Activated CD4-positive, alpha-beta T cell treated with anti-CD3 and anti-CD28 coated beads for 4 hours (primary cell): ENCODE results near the gene SLC5A10.
A peak's percentile ranks its signal among the peaks of the same experiment; 100 is the strongest.
"Not testable (repeated sequence)": the region's sequence is repeated elsewhere in the genome, so short reads cannot be mapped to it uniquely, and the experiment has no call there.

Experiments used
- DNase-seq, 2 donors: peaks; one replicate each; pipeline ENCODE4 v3.0.0-alpha.2; 2020

Gene SLC5A10

GRCh38 chr17:18948476-18949006 is 3.4 kb upstream of the SLC5A10 start:
- DNase-seq: no peak

DNA sequence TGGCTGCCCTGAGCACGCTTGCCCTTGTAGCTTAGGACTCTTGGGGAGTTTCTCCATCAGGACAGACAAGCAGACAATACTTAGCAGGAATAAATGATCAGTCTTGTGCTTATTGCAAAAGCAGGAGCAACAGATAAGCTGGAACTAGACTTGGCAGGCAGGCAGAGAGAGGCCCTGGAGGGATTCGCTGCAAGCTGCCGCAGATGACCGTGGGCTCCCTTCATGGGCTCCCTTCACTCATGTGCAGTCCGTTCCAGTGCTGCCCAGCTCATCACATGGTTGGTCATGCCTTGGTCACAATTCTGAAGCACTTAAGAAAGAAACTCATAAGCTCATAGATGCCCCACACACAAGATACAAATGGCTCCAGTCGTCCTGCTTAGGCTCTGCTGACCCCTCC is 2.4 kb upstream of the SLC5A10 start:
- no peak for DNase-seq

- DNase-seq: no peak
Observed at GRCh38 chr17:18950346-18950745, 1.6 kb upstream of the SLC5A10 start.

DNA sequence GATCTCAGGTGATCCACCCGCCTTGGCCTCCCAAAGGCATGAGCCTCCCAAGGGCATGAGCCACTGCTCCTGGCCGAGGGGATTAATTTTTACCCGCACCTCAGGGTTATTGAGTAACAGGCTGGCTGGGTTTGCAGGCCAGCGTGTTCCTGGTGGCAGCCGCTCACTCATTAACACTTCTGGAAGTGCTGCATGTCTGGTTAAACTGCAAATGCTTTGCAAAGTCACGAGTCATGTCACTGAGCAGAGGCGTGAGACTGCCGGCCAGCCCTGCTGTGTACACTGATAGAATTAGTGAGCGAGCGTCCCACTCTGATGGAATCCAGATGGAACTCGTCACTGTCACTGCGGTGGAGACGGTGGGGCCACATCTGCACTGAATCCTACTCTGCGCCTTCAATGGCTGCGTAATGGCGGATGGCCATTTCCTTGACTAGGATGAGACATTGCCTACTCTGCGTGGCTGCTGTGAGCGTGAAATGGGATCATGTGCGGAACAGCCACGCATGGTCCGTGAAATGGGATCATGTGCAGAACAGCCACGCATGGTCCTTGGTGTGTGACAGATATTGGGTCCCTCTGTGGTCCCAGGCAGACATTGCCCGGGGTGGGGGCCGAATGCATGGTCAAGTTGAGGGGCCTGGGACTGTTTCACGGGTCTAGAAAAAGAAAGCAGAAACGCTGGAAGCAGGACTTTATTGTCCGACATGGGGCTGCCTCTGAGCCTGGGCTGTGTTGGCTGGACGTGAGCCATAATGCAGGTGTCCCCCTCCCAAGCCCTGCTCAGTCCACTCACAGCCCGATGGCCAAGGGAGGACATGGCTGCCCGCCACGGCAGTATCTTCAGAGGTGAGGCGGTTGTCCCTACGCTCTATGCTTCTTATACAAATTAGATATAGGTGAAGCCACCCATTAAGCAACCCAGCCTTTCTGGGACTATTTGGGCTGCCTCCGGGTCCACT is 740 bp upstream of the SLC5A10 start:
- DNase-seq: no peak

DNA sequence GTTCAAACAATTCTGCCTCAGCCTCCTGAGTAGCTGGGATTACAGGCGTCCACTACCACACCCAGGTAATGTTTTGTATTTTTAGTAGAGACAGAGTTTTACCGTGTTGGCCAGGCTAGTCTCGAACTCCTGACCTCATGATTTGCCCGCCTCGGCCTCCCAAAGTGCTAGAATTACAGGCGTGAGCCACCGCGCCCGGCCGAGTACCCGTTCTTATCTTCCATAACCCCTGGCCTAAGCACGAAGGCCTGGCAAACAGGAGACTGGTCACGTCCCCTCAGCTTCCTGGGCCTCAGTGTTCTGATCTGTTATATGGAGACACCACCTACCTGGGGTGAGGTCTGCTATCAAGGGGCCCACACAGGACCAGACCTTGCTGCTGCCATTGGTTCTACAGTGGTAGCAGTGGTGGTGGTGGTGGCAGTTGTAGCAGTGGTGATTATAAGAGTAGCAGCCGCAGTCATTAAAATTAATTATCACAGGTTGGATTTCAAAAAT is 1.3 kb downstream of the SLC5A10 start:
- DNase-seq: no peak

DNA sequence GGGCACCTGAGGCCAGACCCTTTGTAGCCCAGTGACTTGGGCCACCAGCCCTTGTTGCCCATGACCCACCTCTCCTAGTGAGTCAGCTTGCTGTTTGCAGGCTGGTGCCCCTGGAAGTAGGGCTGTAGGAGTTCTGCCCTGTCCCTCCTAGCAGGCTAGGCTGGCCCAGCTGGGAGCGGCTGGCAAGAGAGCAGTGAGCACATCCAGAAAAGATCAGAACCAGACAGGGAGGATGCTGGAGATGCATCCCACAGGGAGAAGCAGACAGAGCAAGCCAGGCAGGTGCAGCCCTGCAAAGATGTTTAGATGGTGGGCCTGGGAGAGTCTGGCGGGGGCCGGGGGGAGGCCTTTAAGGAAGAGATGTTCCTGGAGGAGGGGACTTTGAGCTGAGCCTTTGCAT is 2.4 kb downstream of the SLC5A10 start:
- DNase-seq: no peak

DNA sequence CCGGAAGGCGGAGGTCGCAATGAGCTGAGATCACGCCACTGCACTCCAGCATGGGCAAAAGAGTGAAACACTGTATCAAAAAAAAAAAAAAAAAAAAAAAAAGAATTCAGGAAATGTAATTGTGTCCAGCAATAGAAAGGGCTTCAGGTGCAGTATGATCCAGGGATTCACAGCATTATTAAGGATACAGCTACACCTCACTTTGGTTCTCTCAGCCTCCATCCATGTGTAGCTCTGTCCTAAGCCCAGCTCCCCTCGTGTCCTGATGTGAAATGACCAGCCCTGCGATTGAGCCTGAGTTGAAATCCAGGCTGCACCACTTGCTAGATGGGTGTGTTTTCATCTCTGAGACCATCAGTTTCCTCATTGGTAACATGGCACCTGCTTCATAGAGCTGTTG is 3.0 kb downstream of the SLC5A10 start:
- no peak for DNase-seq

DNA sequence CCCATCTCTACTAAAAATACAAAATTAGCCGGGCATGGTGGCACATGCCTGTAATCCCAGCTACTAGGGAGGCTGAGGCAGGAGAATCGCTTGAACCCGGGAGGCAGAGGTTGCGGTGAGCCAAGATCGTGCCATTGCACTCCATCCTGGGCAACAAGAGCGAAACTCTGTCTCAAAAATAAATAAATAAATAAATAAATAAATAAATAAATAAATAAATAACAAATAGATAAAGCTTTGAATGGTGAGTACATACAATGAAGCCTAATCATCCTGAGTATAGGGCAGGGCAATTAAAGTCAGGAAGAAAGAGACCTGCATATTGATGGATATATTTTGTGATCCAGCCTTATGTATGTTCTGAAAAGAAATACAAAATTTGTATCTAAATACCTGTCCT is 4.1 kb downstream of the SLC5A10 start:
- not testable (repeated sequence) for DNase-seq

GRCh38 chr17:18956581-18956980 is 4.6 kb downstream of the SLC5A10 start:
- DNase-seq: no peak

- DNase-seq: no peak
Observed at GRCh38 chr17:18957831-18958230, 5.9 kb downstream of the SLC5A10 start.

DNA sequence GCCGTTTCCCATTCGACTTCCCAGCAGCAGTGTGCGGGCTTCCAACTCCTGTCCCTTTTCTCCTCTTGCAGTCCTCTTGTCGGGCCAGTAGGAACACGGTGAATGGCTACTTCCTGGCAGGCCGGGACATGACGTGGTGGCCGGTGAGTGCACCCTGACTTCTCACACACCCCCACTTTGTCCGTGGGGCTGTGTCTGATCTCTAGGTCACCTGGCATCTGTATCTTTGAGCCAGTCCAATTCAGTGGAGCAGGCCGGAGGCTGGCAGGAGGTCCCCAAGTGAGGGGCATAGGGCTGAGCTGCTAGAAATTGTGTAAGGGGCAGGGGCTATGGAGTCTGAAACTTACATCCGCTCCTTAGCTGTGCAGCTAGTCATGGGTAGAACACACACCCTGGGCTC is 6.6 kb downstream of the SLC5A10 start:
- DNase-seq: no peak

DNA sequence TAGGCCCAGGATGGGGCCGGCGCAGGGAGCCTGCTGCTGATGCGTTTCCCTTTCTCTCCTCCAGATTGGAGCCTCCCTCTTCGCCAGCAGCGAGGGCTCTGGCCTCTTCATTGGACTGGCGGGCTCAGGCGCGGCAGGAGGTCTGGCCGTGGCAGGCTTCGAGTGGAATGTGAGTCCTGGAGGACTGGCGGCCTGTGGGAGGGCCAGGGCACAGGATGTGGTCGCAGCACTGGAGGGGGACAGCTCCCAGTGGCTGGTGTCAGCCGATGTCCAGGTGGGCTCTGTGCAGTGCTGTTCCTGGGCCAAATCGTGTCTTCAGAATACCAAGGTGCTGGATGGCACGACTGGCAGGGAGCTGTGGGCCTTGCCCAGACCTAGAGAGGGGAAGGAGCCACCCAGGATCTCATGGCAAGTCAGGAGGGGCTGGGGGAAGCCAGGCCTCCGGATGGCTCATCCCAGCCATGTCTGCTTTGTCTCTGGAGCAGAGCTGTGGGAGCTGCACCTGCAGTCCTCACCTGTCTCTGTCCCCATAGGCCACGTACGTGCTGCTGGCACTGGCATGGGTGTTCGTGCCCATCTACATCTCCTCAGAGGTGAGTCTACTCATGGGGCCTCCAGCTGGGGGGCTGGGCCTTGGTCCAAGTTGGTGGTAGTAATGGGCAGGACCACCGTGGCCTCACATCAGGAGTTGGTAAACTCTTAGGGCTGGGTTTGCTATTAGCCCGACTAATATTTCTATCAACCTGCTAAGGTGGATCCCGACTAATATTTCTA is 7.3 kb downstream of the SLC5A10 start:
- no peak for DNase-seq

GRCh38 chr17:18959845-18960240 is 7.9 kb downstream of the SLC5A10 start:
- no peak for DNase-seq

GRCh38 chr17:18960241-18960665 is 8.3 kb downstream of the SLC5A10 start:
- no peak for DNase-seq

DNA sequence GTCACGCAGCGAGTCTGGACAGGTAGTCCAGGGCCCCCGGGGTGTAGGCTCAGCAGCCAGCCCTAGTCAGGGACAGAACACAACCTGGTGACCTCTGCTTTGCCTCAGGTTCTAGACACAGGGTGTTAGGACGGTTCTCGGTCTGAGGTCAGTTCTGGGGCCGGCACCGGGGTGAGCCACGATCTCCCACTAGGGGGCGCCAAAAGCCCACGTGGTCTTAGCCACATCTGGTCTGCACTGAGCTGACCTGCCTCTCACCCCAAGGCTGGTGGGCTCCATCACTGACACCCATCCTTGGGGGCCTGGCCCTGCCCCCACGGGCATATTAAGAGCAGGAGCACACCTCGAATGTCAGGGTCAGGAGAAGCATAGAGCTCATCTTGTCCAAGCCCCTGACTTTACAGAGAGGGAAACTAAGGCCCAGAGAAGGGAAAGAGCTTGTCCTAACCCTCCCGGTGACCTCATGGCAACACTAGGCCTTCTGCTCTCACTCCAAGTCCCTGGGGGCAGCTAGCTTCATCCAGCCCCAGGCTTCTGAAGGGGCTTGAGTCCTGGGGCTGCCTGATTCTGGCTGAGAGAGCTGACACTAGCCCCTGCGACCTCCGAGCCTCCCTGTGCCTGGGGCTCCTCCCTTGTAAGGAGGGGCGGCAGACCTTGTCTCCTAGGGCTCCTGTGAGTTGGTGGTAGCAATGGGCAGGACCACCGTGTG is 9.0 kb downstream of the SLC5A10 start:
- DNase-seq: peak; percentile 70 to 78

DNA sequence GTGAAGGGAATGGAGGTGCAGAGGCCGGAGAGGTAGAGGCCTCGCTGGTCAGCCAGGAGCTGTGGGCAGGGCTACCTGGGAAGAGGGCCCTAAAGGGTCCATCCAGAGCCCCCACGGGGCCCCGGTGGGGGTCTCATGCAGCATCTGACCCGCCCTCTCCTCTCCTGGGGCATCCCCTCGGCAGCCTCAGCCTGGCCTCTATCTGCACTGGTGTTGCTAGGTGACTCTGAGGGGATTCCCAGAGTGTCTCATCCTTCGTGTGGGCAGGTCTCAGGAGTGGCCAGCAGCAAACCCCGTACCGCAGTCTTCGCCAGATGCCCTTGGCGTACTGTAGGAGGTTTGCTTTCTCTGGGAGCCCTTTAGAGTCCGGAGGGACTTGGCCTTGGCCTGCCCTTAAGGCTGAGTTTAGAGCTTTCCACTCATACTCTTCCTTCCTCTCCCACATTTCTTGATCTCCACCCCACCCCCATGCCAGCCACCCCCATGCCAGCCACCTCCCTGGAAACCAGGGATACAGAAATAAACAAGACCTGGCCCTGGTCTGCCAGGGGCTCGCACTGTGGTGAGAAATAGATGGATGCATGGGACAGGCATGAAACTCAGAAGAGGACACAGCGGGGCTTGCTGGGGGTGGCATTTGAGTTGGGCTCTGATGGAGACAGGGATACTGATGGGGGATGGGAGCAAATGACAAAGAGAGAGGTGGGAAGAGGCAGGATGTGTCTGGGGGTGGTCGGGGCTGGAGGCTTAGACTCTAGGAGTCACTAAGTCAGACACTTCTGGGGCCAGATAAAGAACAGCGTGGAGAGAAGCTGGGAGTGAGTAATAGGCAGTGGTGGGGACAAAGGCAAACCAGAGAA is 9.9 kb downstream of the SLC5A10 start:
- DNase-seq: no peak

- DNase-seq: no peak
Observed at GRCh38 chr17:18962494-18962815, 10.5 kb downstream of the SLC5A10 start.

- no peak for DNase-seq
Observed at GRCh38 chr17:18963126-18964017, 11.4 kb downstream of the SLC5A10 start.

DNA sequence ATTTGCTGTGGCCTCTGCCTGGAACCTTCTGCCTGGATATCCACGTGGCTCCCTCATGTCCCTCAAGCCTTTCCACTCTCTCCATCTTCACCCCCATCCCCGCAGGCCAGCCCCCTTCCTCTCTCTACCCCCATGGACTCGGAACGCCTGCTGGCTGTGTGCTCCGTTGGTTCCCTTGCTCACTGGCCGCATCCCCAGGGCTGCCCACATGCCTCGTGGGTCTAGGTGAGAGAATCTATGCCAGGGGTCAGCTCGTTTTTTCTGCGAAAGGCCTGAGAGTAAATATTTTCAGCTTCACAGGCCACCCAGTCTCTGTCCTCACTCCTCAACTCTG is 12.0 kb downstream of the SLC5A10 start:
- no peak for DNase-seq

DNA sequence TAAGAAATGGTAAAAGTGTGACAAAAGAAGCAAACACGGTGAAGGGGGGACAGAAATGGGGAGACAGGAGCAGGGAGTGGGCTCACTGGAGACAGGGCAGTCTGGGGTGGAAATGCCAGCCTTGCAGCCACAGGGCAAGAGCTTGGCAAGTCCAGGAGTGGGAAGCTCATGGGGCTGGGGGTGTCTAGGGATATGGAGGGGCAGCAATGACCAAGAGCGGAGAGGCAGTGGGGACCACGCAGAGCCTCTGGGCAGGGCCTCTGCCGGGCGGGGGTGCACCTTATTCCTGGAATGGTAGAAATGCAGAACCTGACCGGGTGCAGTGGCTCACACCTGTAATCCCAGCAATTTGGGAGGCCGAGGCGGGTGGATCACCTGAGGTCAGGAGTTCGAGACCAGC is 12.6 kb downstream of the SLC5A10 start:
- DNase-seq: no peak
